ENCODE data around the gene NFKB1. TPM values are rescaled to one million over a fixed set of nuclear protein-coding genes. Genes with fewer than 3 reads are reported as not detected.
"Not testable (repeated sequence)": the region's sequence is repeated elsewhere in the genome, so short reads cannot be mapped to it uniquely, and the experiment has no call there.

NFKB1 gene
- total and polyA plus RNA-seq, 2 experiments from 2014 or later, result 15.5 to 26.6 TPM

DNA sequence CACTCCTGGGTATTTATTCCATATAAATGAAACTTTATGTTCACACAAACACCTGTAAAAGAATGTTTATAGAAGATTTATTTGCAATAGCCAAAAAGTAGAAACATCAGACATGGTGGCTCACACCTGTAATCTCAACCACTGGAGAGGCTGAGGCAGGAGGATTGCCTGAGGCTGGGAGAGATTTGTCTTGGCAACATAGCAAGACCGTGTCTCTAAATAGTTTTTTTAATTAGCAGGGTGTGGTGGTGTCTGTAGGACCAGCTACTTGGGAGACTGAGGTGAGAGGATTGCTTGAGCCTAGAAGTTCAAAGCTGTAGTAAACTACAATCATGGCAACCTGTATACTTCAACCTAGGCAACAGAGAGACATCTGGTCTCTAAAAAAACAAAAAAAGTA is 27.7 kb upstream of the NFKB1 start:
- Histone ChIP-seq H3K9me3 (ENCODE audit: low read depth) (no peaks in the 10 kb centered on the region), H3K4me1 (ENCODE audit: low read depth) (no peaks in the 10 kb centered on the region), H3K27me3 (no peaks in the 10 kb centered on the region), H3K36me3 (no peaks in the 10 kb centered on the region), H3K4me3 (no peak overlapping the region), H3K27ac (no peak overlapping the region)
- TF ChIP-seq, protein P1, sequence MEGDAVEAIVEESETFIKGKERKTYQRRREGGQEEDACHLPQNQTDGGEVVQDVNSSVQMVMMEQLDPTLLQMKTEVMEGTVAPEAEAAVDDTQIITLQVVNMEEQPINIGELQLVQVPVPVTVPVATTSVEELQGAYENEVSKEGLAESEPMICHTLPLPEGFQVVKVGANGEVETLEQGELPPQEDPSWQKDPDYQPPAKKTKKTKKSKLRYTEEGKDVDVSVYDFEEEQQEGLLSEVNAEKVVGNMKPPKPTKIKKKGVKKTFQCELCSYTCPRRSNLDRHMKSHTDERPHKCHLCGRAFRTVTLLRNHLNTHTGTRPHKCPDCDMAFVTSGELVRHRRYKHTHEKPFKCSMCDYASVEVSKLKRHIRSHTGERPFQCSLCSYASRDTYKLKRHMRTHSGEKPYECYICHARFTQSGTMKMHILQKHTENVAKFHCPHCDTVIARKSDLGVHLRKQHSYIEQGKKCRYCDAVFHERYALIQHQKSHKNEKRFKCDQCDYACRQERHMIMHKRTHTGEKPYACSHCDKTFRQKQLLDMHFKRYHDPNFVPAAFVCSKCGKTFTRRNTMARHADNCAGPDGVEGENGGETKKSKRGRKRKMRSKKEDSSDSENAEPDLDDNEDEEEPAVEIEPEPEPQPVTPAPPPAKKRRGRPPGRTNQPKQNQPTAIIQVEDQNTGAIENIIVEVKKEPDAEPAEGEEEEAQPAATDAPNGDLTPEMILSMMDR (IDR thresholded peaks at IDR 0.05; ENCODE audit: low read depth, low read length), result no peak
- DNase-seq (ENCODE audit: low read depth in 1 of 2, low spot score in 1 of 2), result no peak

GRCh38 chr4:102474736-102475504 is 26.2 kb upstream of the NFKB1 start:
- H3K4me3 ChIP-seq, result no peak overlapping the region
- TF ChIP-seq, protein P1 (IDR thresholded peaks at IDR 0.05; ENCODE audit: low read depth, low read length), result no peak
- no peak overlapping the region for H3K27ac ChIP-seq
- H3K27me3 ChIP-seq, result no peaks in the 10 kb centered on the region
- no peaks in the 10 kb centered on the region for H3K4me1 ChIP-seq (ENCODE audit: low read depth)
- DNase-seq (ENCODE audit: low read depth in 1 of 2, low spot score in 1 of 2), result no peak
- no peaks in the 10 kb centered on the region for H3K9me3 ChIP-seq (ENCODE audit: low read depth)
- H3K36me3 ChIP-seq, result no peaks in the 10 kb centered on the region

GRCh38 chr4:102477657-102478056 is 23.5 kb upstream of the NFKB1 start:
- no peak for DNase-seq (ENCODE audit: low read depth in 1 of 2, low spot score in 1 of 2)
- Histone ChIP-seq H3K27me3 (no peaks in the 10 kb centered on the region), H3K4me3 (no peak overlapping the region), H3K4me1 (ENCODE audit: low read depth) (no peaks in the 10 kb centered on the region), H3K9me3 (ENCODE audit: low read depth) (no peaks in the 10 kb centered on the region), H3K27ac (no peak overlapping the region), H3K36me3 (no peaks in the 10 kb centered on the region)
- TF ChIP-seq, protein P1 (IDR thresholded peaks at IDR 0.05; ENCODE audit: low read depth, low read length), result no peak

- no peaks in the 10 kb centered on the region for H3K4me1 ChIP-seq (ENCODE audit: low read depth)
- no peak overlapping the region for H3K27ac ChIP-seq
- TF ChIP-seq, protein P1 (IDR thresholded peaks at IDR 0.05; ENCODE audit: low read depth, low read length), result no peak
- no peaks in the 10 kb centered on the region for H3K9me3 ChIP-seq (ENCODE audit: low read depth)
- no peak overlapping the region for H3K4me3 ChIP-seq
- H3K36me3 ChIP-seq, result no peaks in the 10 kb centered on the region
- no peaks in the 10 kb centered on the region for H3K27me3 ChIP-seq
- DNase-seq (ENCODE audit: low read depth in 1 of 2, low spot score in 1 of 2), result no peak
These were observed 23.0 kb upstream of the NFKB1 start for GRCh38 chr4:102478186-102478585.

DNA sequence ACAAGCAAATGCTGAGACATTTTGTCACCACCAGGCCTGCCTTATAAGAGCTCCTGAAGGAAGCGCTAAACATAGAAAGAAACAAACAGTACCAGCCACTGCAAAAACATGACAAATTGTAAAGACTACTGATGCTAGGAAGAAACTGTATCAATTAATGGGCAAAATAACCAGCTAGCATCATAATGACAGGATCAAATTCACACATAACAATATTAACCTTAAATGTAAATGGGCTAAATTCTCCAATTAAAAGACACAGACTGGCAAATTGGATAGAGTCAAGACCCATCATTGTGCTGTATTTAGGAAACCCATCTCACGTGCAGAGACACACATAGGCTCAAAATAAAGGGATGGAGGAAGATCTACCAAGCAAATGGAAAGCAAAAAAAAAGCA is 21.3 kb upstream of the NFKB1 start:
- not testable (repeated sequence) for DNase-seq (ENCODE audit: low read depth in 1 of 2, low spot score in 1 of 2); H3K36me3 ChIP-seq; H3K9me3 ChIP-seq (ENCODE audit: low read depth); H3K27ac ChIP-seq; H3K4me3 ChIP-seq; H3K4me1 ChIP-seq (ENCODE audit: low read depth); H3K27me3 ChIP-seq

DNA sequence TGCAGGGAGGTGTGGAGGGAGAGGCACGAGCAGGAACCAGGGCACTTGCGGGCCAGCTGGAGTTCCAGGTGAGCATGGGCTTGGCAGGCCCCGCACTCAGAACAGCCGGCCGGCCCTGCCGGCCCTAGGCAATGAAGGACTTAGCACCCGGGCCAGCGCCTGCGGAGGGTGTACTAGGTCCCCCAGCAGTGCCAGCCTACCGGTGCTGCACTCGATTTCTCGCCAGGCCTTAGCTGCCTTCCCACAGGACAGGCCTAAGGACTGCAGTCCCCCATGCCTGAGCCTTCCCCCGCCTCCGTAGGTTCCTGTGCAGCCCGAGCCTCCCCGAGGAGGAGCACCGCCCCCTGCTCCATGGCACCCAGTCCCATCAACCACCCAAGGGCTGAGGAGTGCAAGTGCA is 18.0 kb upstream of the NFKB1 start:
- TF ChIP-seq, protein P1 (IDR thresholded peaks at IDR 0.05; ENCODE audit: low read depth, low read length), result no peak
- no peaks in the 10 kb centered on the region for H3K36me3 ChIP-seq
- H3K9me3 ChIP-seq (ENCODE audit: low read depth), result no peaks in the 10 kb centered on the region
- no peak for DNase-seq (ENCODE audit: low read depth in 1 of 2, low spot score in 1 of 2)
- no peaks in the 10 kb centered on the region for H3K4me1 ChIP-seq (ENCODE audit: low read depth)
- no peak overlapping the region for H3K4me3 ChIP-seq
- H3K27me3 ChIP-seq, result no peaks in the 10 kb centered on the region
- no peak overlapping the region for H3K27ac ChIP-seq

- H3K27me3 ChIP-seq; H3K4me3 ChIP-seq; H3K36me3 ChIP-seq; H3K4me1 ChIP-seq (ENCODE audit: low read depth); H3K9me3 ChIP-seq (ENCODE audit: low read depth); H3K27ac ChIP-seq; DNase-seq (ENCODE audit: low read depth in 1 of 2, low spot score in 1 of 2): not testable (repeated sequence)
These were observed 17.0 kb upstream of the NFKB1 start for GRCh38 chr4:102483990-102484692.
